ENCODE results near the gene DNAJC17. TPM values are rescaled to one million over a fixed set of nuclear protein-coding genes. Genes with fewer than 3 reads are reported as not detected.
A peak's percentile ranks its signal among the peaks of the same experiment; 100 is the strongest.

The DNAJC17 gene
- total RNA-seq, 1 donor from 2014 or later, result 54.3 TPM

DNA sequence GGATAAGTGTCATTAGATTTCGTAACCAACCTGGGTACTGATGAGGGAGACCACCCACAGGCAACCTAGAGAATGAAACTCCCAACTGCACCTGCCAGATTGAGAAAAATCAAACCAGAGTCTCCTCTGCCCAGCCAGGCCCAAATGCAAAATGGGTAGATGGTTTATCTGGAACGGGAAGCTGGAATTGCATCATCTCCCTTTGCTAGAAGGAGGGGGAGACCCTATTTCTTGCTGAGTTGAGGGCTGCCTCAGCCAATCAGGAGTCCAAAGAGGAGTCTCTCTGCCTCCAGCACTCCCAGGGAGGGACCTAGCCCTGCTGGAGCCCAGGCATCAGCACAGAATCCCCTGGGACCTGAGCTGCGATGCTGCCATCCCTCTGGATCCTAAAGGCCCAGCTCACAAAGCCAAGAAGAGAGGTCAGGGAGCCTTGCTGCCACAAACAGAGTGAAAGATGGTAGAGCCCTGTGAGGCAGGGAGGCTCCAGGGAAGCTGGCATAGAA is 60.3 kb downstream of the DNAJC17 start:
- Mint-ChIP-seq H3K27me3 (no peaks in the 10 kb centered on the region), H3K4me1 (peaks cover 40% of the 10 kb centered on the region), H3K9me3 (no peaks in the 10 kb centered on the region), H3K27ac (peak overlapping the region; percentile 48), H3K4me3 (no peak overlapping the region), H3K36me3 (ENCODE audit: low read depth) (peaks cover 52% of the 10 kb centered on the region)
- intact Hi-C loops (cut with micrococcal nuclease), result no loop called here
- no peak for DNase-seq

DNA sequence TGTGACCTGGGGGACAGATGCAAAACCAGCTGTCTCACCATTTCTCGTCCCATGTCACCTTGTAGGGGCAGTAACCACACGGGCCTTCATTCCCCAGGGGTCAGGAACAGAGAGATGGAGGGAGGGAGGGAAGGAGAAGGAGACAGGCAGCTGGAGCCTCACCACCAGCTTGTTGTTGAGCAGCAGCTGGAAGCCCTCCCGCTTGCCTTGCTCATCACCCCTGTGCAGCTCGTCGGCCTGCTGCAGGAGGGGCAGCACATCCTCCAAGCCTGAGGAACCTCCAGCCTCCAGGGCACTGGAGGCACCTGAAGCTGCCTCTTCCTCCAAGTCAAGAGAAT is 62.5 kb downstream of the DNAJC17 start:
- peaks cover 35% of the 10 kb centered on the region for H3K4me1 Mint-ChIP-seq

DNA sequence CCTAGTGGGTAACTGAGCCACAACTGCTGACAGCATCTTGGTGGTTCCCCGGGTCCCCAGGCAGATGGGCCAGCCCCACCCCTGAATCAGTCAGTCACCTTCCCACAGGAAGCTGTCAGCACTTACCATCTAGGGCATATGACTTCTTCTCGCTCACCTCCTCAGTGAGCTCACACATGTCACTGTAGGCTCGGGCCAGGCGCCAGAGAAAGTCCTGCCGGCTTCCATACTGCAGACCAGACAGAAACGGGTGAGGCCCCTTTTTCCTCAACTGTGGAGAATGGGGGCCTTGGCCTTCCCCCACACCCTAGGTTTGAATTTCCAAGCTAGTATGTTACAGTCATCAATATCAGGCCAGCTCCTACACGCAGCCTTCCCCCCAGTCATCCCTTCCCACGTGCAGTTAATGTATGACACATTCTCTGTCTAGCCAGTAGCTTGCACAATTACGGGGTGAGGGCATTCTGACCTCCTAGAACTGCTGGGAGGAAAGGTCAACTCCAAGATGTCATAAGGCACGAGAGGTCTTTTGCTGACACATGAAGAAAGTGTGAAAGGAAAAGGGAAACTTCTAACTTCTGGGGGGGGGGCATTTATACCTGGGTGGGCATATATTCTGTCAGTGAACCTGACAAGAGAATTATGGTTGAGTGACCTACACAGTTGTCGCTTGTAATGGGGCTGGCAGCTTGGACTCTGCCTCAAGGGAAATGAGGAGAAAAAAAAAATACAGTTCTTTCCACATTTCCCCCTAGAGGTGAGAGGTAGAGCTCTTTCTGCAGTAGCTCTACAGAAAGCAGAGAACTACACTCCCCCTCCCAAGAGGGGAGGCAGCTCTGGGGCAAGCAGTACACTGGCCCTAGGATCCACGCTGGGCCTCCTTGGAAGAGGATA is 63.1 kb downstream of the DNAJC17 start:
- peak; percentile 91 for DNase-seq
- peak overlapping the region; percentile 94 for H3K27ac Mint-ChIP-seq
- intact Hi-C loops (cut with micrococcal nuclease), result loop anchor here (1.0 to 2.0 kb wide), 3 partner anchors 11 to 49 kb away; partner anchors contain the start of genes RAD51 and RMDN3
- H3K27me3 Mint-ChIP-seq, result no peaks in the 10 kb centered on the region
- peak overlapping the region; percentile 70 for H3K4me3 Mint-ChIP-seq
- H3K9me3 Mint-ChIP-seq, result no peaks in the 10 kb centered on the region
- H3K36me3 Mint-ChIP-seq (ENCODE audit: low read depth), result peaks cover 50% of the 10 kb centered on the region
- H3K4me1 Mint-ChIP-seq, result peaks cover 35% of the 10 kb centered on the region

More for the DNA sequence above, 62.5 kb downstream of the DNAJC17 start:
- Mint-ChIP-seq H3K9me3 (no peaks in the 10 kb centered on the region), H3K27me3 (no peaks in the 10 kb centered on the region), H3K36me3 (ENCODE audit: low read depth) (peaks cover 50% of the 10 kb centered on the region), H3K4me3 (peak overlapping the region; percentile 7), H3K27ac (peak overlapping the region; percentile 94)
- no peak for DNase-seq
- intact Hi-C loops (cut with micrococcal nuclease), result loop anchor here (1.0 to 2.0 kb wide), 3 partner anchors 11 to 50 kb away; partner anchors contain the start of genes RAD51 and RMDN3

DNA sequence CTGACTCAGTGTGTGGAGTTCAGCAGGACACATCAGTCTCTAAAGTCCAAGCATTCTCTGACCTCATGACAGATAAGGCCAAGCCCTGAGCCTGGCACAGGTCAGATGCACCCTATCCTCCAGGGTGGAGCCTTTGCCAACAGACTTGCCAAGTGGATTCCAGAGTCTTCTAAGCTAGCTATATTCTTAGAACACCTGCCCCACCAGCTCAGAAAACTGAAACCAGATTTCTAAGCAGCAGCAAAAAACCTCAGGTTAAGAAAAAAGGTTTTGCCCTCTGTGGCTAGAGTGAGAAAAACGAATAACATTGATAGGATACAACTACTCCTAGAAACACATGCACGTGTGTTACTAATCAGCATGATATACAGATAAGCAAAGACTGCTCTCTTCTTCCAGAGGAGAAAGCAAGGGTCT is 63.8 kb downstream of the DNAJC17 start:
- H3K27ac Mint-ChIP-seq, result peak overlapping the region; percentile 94
- H3K4me3 Mint-ChIP-seq, result peak overlapping the region; percentile 70
- H3K9me3 Mint-ChIP-seq, result no peaks in the 10 kb centered on the region
- no peaks in the 10 kb centered on the region for H3K27me3 Mint-ChIP-seq
- DNase-seq, result no peak
- H3K36me3 Mint-ChIP-seq (ENCODE audit: low read depth), result peaks cover 53% of the 10 kb centered on the region
- peaks cover 35% of the 10 kb centered on the region for H3K4me1 Mint-ChIP-seq
- intact Hi-C loops (cut with micrococcal nuclease), result no loop called here

DNA sequence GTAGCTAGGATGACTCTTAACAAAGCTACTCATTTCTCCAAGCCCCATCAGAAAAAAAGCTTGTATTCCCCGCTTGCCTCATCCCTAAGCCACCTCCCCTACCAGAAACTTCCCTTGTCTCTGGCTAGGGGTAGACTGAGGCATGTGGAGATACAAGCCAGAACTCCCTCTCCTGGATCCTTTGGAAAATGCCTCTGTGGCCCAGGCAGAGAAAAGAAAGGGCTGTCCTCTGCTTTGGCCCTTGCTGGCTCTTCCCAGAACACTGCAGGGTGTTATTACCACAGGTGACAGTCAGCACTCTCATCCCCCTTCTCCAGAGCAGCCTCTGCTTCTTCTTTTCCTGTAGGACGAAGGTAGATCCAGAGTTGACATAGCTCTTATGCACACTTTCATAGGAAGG is 67.4 kb downstream of the DNAJC17 start:
- H3K36me3 Mint-ChIP-seq (ENCODE audit: low read depth), result peaks cover 57% of the 10 kb centered on the region
- H3K4me3 Mint-ChIP-seq, result no peak overlapping the region
- H3K4me1 Mint-ChIP-seq, result peaks cover 20% of the 10 kb centered on the region
- H3K27me3 Mint-ChIP-seq, result no peaks in the 10 kb centered on the region
- no peak for DNase-seq
- H3K9me3 Mint-ChIP-seq, result no peaks in the 10 kb centered on the region
- no peak overlapping the region for H3K27ac Mint-ChIP-seq
- intact Hi-C loops (cut with micrococcal nuclease), result no loop called here

DNA sequence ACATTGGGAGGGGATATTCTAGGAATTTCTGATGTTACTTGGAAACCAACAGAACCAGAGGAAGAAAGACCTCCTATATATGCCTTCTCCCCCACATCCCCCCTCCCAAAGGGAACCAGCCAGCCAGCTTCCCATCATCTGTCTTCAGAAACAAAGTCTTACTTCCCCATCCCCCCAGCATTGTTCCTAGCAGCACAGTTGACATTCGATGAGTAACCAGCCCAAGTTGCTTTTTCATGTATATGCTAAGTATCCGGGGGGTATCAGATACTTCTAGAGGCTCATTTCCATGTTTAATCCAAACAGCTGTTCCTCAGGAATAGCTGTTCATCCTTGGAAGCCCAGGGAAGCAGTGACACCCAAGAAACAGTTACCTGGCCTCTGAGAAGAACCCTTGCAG is 68.2 kb downstream of the DNAJC17 start:
- H3K9me3 Mint-ChIP-seq, result no peaks in the 10 kb centered on the region
- no peak overlapping the region for H3K4me3 Mint-ChIP-seq
- H3K27me3 Mint-ChIP-seq, result no peaks in the 10 kb centered on the region
- no peak overlapping the region for H3K27ac Mint-ChIP-seq
- peaks cover 58% of the 10 kb centered on the region for H3K36me3 Mint-ChIP-seq (ENCODE audit: low read depth)
- intact Hi-C loops (cut with micrococcal nuclease), result no loop called here
- H3K4me1 Mint-ChIP-seq, result peaks cover 14% of the 10 kb centered on the region
- no peak for DNase-seq

DNA sequence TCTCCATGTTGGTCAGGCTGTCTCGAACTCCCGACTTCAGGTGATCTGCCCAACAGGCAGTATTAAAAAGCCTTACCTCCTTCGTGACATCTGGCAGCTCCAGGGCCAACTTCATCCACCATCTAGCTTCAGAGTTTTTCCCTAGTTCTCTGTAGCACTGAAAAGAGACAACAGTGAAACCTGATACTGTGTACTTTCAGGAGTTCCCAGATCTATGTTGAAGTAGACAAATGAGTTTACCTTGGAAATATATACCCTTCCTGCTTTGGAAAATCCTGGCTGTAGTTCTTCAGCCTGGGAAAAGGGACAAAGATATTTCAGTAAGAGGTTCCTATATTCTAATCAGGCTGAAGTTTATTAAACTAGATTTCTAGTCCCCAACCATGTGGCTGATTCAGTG is 70.2 kb downstream of the DNAJC17 start:
- intact Hi-C loops (cut with micrococcal nuclease), result no loop called here
- no peaks in the 10 kb centered on the region for H3K9me3 Mint-ChIP-seq
- no peaks in the 10 kb centered on the region for H3K4me1 Mint-ChIP-seq
- no peak for DNase-seq
- no peak overlapping the region for H3K27ac Mint-ChIP-seq
- H3K36me3 Mint-ChIP-seq (ENCODE audit: low read depth), result peaks cover 59% of the 10 kb centered on the region
- no peak overlapping the region for H3K4me3 Mint-ChIP-seq
- no peaks in the 10 kb centered on the region for H3K27me3 Mint-ChIP-seq

DNA sequence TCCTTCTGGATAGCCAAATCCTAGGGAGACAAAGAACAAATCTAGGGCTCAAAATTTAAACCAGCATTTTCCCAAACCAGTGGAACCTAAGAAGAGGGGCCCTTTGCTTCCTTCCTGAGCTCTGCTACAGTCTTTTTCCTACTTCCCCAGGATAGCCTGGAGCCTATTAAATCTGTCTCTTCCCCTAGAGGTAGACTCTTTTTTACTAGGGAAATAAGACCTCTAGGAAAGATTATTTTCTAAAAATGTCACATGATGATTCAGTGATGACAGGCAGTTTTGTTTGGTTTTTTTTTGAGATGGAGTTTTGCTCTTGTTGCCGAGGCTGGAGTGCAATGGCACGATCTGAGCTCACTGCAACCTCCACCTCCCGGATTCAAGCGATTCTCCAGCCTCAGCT is 70.7 kb downstream of the DNAJC17 start:
- H3K4me1 Mint-ChIP-seq, result no peaks in the 10 kb centered on the region
- H3K27me3 Mint-ChIP-seq, result no peaks in the 10 kb centered on the region
- DNase-seq, result no peak
- intact Hi-C loops (cut with micrococcal nuclease), result no loop called here
- H3K4me3 Mint-ChIP-seq, result no peak overlapping the region
- no peaks in the 10 kb centered on the region for H3K9me3 Mint-ChIP-seq
- no peak overlapping the region for H3K27ac Mint-ChIP-seq
- H3K36me3 Mint-ChIP-seq (ENCODE audit: low read depth), result peaks cover 64% of the 10 kb centered on the region

DNA sequence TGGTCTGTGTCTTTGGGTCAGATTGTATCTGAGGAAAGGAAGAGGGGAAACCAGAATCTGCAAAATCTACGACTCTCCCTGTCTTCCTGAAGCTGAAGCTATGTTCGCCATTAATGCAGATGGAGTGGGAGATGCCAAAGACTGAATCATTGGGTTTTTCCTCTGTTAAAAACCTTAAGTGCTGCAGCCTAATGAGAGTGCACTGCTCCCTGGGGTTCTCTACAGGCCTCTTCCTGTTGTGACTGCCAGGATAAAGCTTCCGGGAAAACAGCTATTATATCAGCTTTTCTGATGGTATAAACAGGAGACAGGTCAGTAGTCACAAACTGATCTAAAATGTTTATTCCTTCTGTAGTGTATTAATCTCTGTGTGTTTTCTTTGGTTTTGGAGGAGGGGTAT is 76.2 kb downstream of the DNAJC17 start:
- Mint-ChIP-seq H3K4me1 (peaks cover 2% of the 10 kb centered on the region), H3K27ac (no peak overlapping the region), H3K27me3 (no peaks in the 10 kb centered on the region), H3K9me3 (no peaks in the 10 kb centered on the region), H3K36me3 (ENCODE audit: low read depth) (peaks cover 63% of the 10 kb centered on the region), H3K4me3 (no peak overlapping the region)
- no peak for DNase-seq
- intact Hi-C loops (cut with micrococcal nuclease), result no loop called here

DNA sequence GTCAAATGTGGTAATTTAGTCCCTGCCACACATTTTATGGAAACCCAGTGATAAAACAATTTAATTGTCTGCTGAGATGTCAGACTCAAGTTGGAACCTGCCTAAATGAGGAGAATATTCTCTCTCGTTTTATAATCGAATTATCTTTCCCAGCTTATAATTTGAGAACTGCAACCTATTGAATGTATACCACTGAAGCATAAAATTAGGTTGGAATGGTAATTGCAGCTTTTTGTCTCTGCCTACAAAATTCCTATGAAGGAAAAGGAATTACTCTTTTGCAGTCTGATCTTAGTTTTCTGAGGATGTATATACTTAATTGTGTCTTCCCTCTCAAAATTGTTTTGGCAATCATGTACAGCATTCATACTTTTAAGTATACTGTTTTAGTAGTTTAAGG is 83.4 kb downstream of the DNAJC17 start:
- Mint-ChIP-seq H3K27me3 (no peaks in the 10 kb centered on the region), H3K9me3 (no peaks in the 10 kb centered on the region), H3K4me3 (no peak overlapping the region), H3K4me1 (peaks cover 22% of the 10 kb centered on the region), H3K27ac (no peak overlapping the region), H3K36me3 (ENCODE audit: low read depth) (peaks cover 38% of the 10 kb centered on the region)
- intact Hi-C loops (cut with micrococcal nuclease), result loop anchor here (2.0 kb wide), 1 partner anchor 29 kb away; the partner anchor contains the start of gene RAD51
- DNase-seq, result no peak

DNA sequence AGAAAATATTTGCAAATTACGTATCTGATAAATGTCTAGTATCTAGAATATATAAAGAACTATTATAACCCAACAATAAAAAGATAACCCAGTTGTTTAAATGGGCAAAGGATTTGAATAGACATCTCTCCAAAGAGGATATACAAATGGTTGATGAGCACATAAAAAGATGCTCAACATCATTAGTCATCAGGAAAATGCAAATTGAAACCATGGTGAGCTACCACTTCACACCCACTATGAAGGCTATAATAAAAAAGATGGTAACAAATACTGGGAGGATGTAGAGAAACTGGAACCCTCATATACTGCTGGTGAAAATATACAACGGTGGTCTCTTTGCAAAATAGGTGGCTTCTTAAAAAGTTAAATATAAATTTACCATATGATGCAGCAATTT is 84.3 kb downstream of the DNAJC17 start:
- H3K9me3 Mint-ChIP-seq, result no peaks in the 10 kb centered on the region
- no peak for DNase-seq
- H3K4me3 Mint-ChIP-seq, result no peak overlapping the region
- intact Hi-C loops (cut with micrococcal nuclease), result loop anchor here (2.0 kb wide), 1 partner anchor 28 kb away; the partner anchor contains the start of gene RAD51
- no peak overlapping the region for H3K27ac Mint-ChIP-seq
- peaks cover 22% of the 10 kb centered on the region for H3K4me1 Mint-ChIP-seq
- H3K27me3 Mint-ChIP-seq, result no peaks in the 10 kb centered on the region
- peaks cover 35% of the 10 kb centered on the region for H3K36me3 Mint-ChIP-seq (ENCODE audit: low read depth)

DNA sequence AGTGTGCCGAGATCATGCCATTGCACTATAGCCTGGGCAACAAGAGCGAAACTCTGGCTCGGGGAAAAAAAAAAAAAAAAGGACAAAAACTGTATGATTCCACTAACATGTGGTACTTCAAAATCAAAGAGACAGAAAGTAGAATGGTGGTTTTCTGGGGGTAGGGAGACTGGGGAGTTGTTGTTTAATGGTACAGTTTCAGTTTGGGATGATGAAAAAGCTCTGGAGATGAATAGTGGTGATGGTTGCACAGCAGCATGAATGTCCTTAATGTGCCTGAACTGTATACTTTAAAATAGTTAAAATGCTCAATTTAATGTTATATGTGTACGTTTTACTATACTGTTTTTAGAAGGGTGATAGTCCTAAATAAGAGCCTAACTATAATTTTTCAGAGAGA is 84.9 kb downstream of the DNAJC17 start:
- peak overlapping the region; percentile 65 for H3K27ac Mint-ChIP-seq
- no peaks in the 10 kb centered on the region for H3K27me3 Mint-ChIP-seq
- no peak for DNase-seq
- peaks cover 22% of the 10 kb centered on the region for H3K4me1 Mint-ChIP-seq
- H3K9me3 Mint-ChIP-seq, result no peaks in the 10 kb centered on the region
- H3K36me3 Mint-ChIP-seq (ENCODE audit: low read depth), result peaks cover 37% of the 10 kb centered on the region
- intact Hi-C loops (cut with micrococcal nuclease), result loop anchor here (2.0 kb wide), 1 partner anchor 28 kb away; the partner anchor contains the start of gene RAD51
- peak overlapping the region; percentile 13 for H3K4me3 Mint-ChIP-seq

DNA sequence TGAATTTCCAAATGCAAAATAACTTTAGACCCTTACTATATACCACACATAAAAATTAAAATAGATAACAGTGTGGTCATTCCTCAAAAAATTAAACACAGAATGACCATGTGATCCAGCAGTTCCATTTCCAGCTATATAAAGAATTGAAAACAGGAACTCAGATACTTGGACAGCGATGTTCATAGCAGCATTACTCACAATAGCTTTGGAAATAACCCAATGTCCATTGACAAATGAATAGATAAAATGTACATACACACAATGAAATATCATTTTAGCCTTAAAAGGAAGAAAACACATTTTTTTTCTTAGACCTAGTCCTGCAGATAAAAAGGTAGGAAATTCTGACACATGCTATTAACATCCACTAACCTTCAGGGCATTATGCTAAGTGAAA is 85.6 kb downstream of the DNAJC17 start:
- H3K27me3 Mint-ChIP-seq, result no peaks in the 10 kb centered on the region
- DNase-seq, result no peak
- H3K4me3 Mint-ChIP-seq, result no peak overlapping the region
- H3K9me3 Mint-ChIP-seq, result no peaks in the 10 kb centered on the region
- peaks cover 37% of the 10 kb centered on the region for H3K36me3 Mint-ChIP-seq (ENCODE audit: low read depth)
- intact Hi-C loops (cut with micrococcal nuclease), result loop anchor here (2.0 kb wide), 1 partner anchor 27 kb away; the partner anchor contains the start of gene RAD51
- H3K27ac Mint-ChIP-seq, result peak overlapping the region; percentile 65
- H3K4me1 Mint-ChIP-seq, result peaks cover 22% of the 10 kb centered on the region

DNA sequence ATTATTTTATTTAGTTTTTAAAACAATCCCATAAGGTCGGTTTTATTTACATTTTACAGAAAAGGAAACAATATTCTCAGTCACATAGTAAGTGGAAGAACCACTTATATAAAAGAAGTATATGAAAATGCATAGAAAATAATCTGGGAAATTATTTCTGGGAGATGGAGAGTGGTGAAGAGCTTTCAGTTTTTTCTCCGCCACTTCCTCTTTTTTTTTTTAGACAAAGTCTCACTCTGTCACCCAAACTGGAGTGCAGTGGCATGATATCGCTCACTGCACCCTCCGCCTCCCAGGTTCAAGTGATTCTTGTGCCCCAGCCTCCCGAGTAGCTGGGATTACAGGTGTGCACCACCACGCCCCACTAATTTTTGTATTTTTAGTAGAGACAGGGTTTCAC is 91.1 kb downstream of the DNAJC17 start:
- H3K36me3 Mint-ChIP-seq (ENCODE audit: low read depth), result peaks cover 41% of the 10 kb centered on the region

More for the DNA sequence above, 91.1 kb downstream of the DNAJC17 start:
- DNase-seq, result no peak
- intact Hi-C loops (cut with micrococcal nuclease), result loop anchor here (10.0 kb wide), 1 partner anchor 71 kb away; no protein-coding TSS in a partner anchor
- H3K4me3 Mint-ChIP-seq, result no peak overlapping the region
- peaks cover 7% of the 10 kb centered on the region for H3K4me1 Mint-ChIP-seq
- H3K27me3 Mint-ChIP-seq, result no peaks in the 10 kb centered on the region
- H3K27ac Mint-ChIP-seq, result no peak overlapping the region
- no peaks in the 10 kb centered on the region for H3K9me3 Mint-ChIP-seq

Data from activated CD4-positive, alpha-beta T cell treated with anti-CD3 and anti-CD28 coated beads, Interleukin-2, amount 10 ng/mL, durations not matched to agents 24 days and 14 days (primary cell).